Heart left ventricle (tissue), 16 donors: ENCODE measurements around the gene TMEM184B. TPM values are rescaled to one million over a fixed set of nuclear protein-coding genes. Genes with fewer than 3 reads are reported as not detected.
A peak's percentile ranks its signal among the peaks of the same experiment; 100 is the strongest.

Experiments
- ATAC-seq, 4 donors: fragments of 200-7000 bp; cut with Tn5 transposase; one replicate each; pipeline ENCODE4 v1.9.1; 2020 to 2022; ENCODE audit warnings: moderate library complexity in 4 of 4, mild to moderate bottlenecking in 3 of 4, moderate number of reproducible peaks in 1 of 4
- DNase-seq, 5 donors: peaks; one replicate each; pipeline ENCODE4 v3.0.0-alpha.2; 2020
- H3K27ac ChIP-seq, 12 donors: fragments of 200-600 bp; sonication (generic) in 4 of 12; one replicate each; pipeline versions ENCODE4 v1.5.0 to v1.8.0; 2016 to 2022; ENCODE audit warnings: mild to moderate bottlenecking in 2 of 12
- H3K27me3 ChIP-seq, 9 donors: fragments of 200-600 bp; sonication (generic) in 2 of 9; one replicate each; pipeline versions ENCODE4 v1.5.1 to v1.8.0; 2016 to 2022; ENCODE audit warnings: mild to moderate bottlenecking in 3 of 9
- H3K36me3 ChIP-seq, 9 donors: fragments of 200-600 bp; sonication (generic) in 2 of 9; one replicate each; pipeline versions ENCODE4 v1.5.0 to v1.8.0; 2018 to 2022; ENCODE audit warnings: mild to moderate bottlenecking in 2 of 9
- H3K4me1 ChIP-seq, 12 donors: fragments of 200-600 bp; sonication (generic) in 4 of 12; one replicate each; pipeline versions ENCODE4 v1.5.0 to v1.8.0; 2016 to 2022; ENCODE audit warnings: mild to moderate bottlenecking in 3 of 12
- H3K4me3 ChIP-seq, 12 donors: fragments of 200-600 bp; sonication (generic) in 4 of 12; one replicate each; pipeline versions ENCODE4 v1.5.0 to v1.8.0; 2017 to 2022; ENCODE audit warnings: mild to moderate bottlenecking in 9 of 12, moderate library complexity in 4 of 12
- H3K9me3 ChIP-seq, 12 donors: fragments of 200-600 bp; sonication (generic) in 4 of 12; one replicate each; pipeline versions ENCODE4 v1.5.0 to v1.8.0; 2016 to 2022; ENCODE audit warnings: mild to moderate bottlenecking in 1 of 12
- CTCF ChIP-seq, 12 donors: fragments of 200-600 bp; sonication (generic) in 4 of 12; IDR thresholded peaks; one replicate each; pipeline versions ENCODE4 v1.5.0 to v1.8.0; 2018 to 2022; ENCODE audit warnings: antibody characterized with exemption in 12 of 12, mild to moderate bottlenecking in 5 of 12
- POLR2A ChIP-seq, 2 donors: fragments of 450-650 bp; IDR thresholded peaks; one replicate each; pipeline ENCODE4 v1.6.1; 2017; ENCODE audit warnings: antibody characterized with exemption in 2 of 2, mild to moderate bottlenecking in 2 of 2, moderate library complexity in 2 of 2
- WGBS, 4 donors: extraction: QIAGEN DNeasy Blood & Tissue Kit in 2 of 4; methylation state at CpG; one replicate each; pipeline versions ENCODE4 v1.1.5 to v1.1.7; 2013 to 2018; 5-methylcytosine and 5-hydroxymethylcytosine counted together
- intact Hi-C, 10 donors: fragments of 100-400 bp; cut with DNase I; formaldehyde crosslinking; loops; one replicate each; pipeline versions ENCODE4 v1.11.1 to v1.14.2; 2022
- polyA plus RNA-seq, 2 donors: library from polyadenylated mRNA; stranded (reverse); fragments of 200-250 nt; gene quantifications; one replicate each; pipeline ENCODE4 v1.2.3, GENCODE V29; 2013
- total RNA-seq, 9 donors: library from RNA; depleted of rRNA in 2 of 9; stranded (reverse); fragments of >200 nt in 2 of 9; fragmentation: NEBNext Ultra II Directional in 3 of 9; extraction: Animal tissue kit (Norgen Biotek cat#: 25700) in 3 of 9; gene quantifications; one replicate each; pipeline versions ENCODE4 v1.1.0 to v1.2.4, GENCODE V29; 2016 to 2023
- donor health status: ischemic (EF 13 %, LVEDD 7.1; RV severe dilation, severe dysfunction).
- donor health status: healthy with polysubstance abuse.
- donor health status: DM: no; HTN: yes; CAD: no.
- donor health status: DM: no; HTN: no; CAD: no.
- donor health status: ischemic (EF 25% LVEDD 6.9; RV normal size, moderate dysfunction).
- donor health status: ischemic (EF 25% LVEDD 5.7; RV mildly dilated, moderate dysfunction).
- donor health status: healthy.
- donor health status: DM: yes; HTN: yes; CAD: no.
- donor health status: ischemic (EF 35%, LVEDD 5.7; RV mildly dilated, moderate dysfunction).
- donor health status: nonischemic (EF 11% LVEDD 7.7; RV severe dilation, severe dysfunction).
- donor health status: DM: yes; HTN: yes; CAD: no.
- donor health status: PGD.
- donor health status: ischemic (EF 29% LVEDD 5.4; RV normal size, mild dysfunction).
- donor health status: nonischemic (EF 23%, LVEDD 6.1; RV moderate dilation, normal function).

The TMEM184B gene
- total and polyA plus RNA-seq, 11 donors, result 19.5 to 103 (median 47.0) TPM

GRCh38 chr22:38240734-38241252, 32.0 kb downstream of the TMEM184B start:
- Histone ChIP-seq H3K27me3 (no peaks in the 10 kb centered on the region), H3K36me3 (peaks cover 0 to 59% (median 35%) of the 10 kb centered on the region in 9 donors), H3K4me3 (no peak overlapping the region), H3K4me1 (peaks cover 3 to 64% (median 34%) of the 10 kb centered on the region in 12 donors), H3K27ac (peak overlapping the region in 1 of 12 donors; percentile 11), H3K9me3 (no peaks in the 10 kb centered on the region)
- WGBS, 4 donors, result 61 to 78% (median 68%) methylated on average over 6 of the region's 6 CpGs
- ATAC-seq, result peak in 1 of 4 donors; percentile 31
- TF ChIP-seq CTCF (IDR thresholded peaks at IDR 0.05) (no peak), POLR2A (IDR thresholded peaks at IDR 0.05) (no peak)
- intact Hi-C loops, result loop anchor here in 1 of 10 donors (10.0 kb wide), 1 partner anchor 126 kb away; the partner anchor contains the start of gene BAIAP2L2
- no peak for DNase-seq

- Histone ChIP-seq H3K36me3 (peaks cover 0 to 62% (median 35%) of the 10 kb centered on the region in 9 donors), H3K4me1 (peaks cover 3 to 69% (median 34%) of the 10 kb centered on the region in 12 donors), H3K4me3 (no peak overlapping the region), H3K27me3 (no peaks in the 10 kb centered on the region), H3K9me3 (no peaks in the 10 kb centered on the region), H3K27ac (peak overlapping the region in 10 of 12 donors; percentile 13 to 68 (median 44))
- ATAC-seq, result peak; percentile 56 to 73 (median 64)
- intact Hi-C loops, result loop anchor here in 3 of 10 donors (10.0 kb wide), 3 partner anchors 124 to 184 kb away; partner anchors contain the start of genes BAIAP2L2 (in 1 of the 3) and PICK1 (in 1 of the 3)
- TF ChIP-seq POLR2A (IDR thresholded peaks at IDR 0.05) (no peak), CTCF (IDR thresholded peaks at IDR 0.05) (peak in 7 of 12 donors; percentile 8 to 50 (median 25))
- DNase-seq, result no peak
- WGBS, 4 donors, result 38 to 46% (median 41%) methylated on average over 14 of the region's 14 CpGs
These were observed 33.6 kb downstream of the TMEM184B start for GRCh38 chr22:38239101-38239761.

- Histone ChIP-seq H3K9me3 (no peaks in the 10 kb centered on the region), H3K36me3 (peaks cover 0 to 61% (median 38%) of the 10 kb centered on the region in 9 donors), H3K4me3 (no peak overlapping the region), H3K4me1 (peaks cover 3 to 68% (median 34%) of the 10 kb centered on the region in 12 donors), H3K27ac (peak overlapping the region in 10 of 12 donors; percentile 13 to 68 (median 44)), H3K27me3 (no peaks in the 10 kb centered on the region)
- 66 to 76% (median 70%) methylated on average over 9 of the region's 9 CpGs for WGBS, 4 donors
- ATAC-seq, result peak in 1 of 4 donors; percentile 34
- no peak for TF ChIP-seq CTCF (IDR thresholded peaks at IDR 0.05)
- TF ChIP-seq POLR2A (IDR thresholded peaks at IDR 0.05), result no peak
- intact Hi-C loops, result loop anchor here in 3 of 10 donors (10.0 kb wide), 3 partner anchors 124 to 184 kb away; partner anchors contain the start of genes BAIAP2L2 (in 1 of the 3) and PICK1 (in 1 of the 3)
- DNase-seq, result peak in 1 of 5 donors; percentile 69
These were observed 34.2 kb downstream of the TMEM184B start for GRCh38 chr22:38238519-38239071.

DNA sequence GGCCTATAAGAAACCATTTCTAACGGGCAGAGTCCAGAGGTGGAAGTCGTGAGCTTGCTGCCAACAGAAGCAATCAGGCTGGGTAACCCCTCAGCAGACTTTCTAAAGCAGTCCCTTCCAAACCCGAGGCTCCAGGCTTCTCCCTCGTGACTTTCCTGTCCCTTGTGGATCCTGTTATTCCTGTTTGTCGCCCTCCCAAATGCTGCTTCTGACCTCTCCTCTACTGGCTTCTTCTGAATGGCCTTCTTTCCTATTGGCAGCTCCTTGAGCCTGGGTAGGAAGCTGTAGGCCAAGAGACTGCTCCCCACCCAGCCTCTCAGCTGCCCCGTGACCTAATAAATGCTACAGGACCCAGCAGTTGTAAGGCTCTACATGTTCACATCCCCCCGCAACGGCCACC, 36.0 kb downstream of the TMEM184B start:
- Histone ChIP-seq H3K9me3 (no peaks in the 10 kb centered on the region), H3K4me1 (peaks cover 0 to 62% (median 27%) of the 10 kb centered on the region in 12 donors), H3K27ac (peak overlapping the region in 2 of 12 donors; percentile 5 to 12), H3K36me3 (peaks cover 0 to 66% (median 49%) of the 10 kb centered on the region in 9 donors), H3K27me3 (no peaks in the 10 kb centered on the region), H3K4me3 (no peak overlapping the region)
- ATAC-seq, result no peak
- TF ChIP-seq CTCF (IDR thresholded peaks at IDR 0.05) (no peak), POLR2A (IDR thresholded peaks at IDR 0.05) (no peak)
- intact Hi-C loops, result loop anchor here in 3 of 10 donors (10.0 kb wide), 3 partner anchors 122 to 182 kb away; partner anchors contain the start of genes BAIAP2L2 (in 1 of the 3) and PICK1 (in 1 of the 3)
- 71 to 86% (median 79%) methylated on average over 8 of the region's 8 CpGs for WGBS, 4 donors
- peak in 1 of 5 donors; percentile 19 for DNase-seq
